GM18511 (cell line): Measurements from ENCODE around the gene FAM234B.
A peak's percentile ranks its signal among the peaks of the same experiment; 100 is the strongest.

Source experiments
- ATAC-seq: cut with Tn5 transposase; IDR thresholded peaks from one replicate; pipeline ENCODE4 v1.9.1; 2021; ENCODE audit warnings: mild to moderate bottlenecking, moderate library complexity; ENCODE audit not compliant: unreplicated experiment

The FAM234B gene, protein sequence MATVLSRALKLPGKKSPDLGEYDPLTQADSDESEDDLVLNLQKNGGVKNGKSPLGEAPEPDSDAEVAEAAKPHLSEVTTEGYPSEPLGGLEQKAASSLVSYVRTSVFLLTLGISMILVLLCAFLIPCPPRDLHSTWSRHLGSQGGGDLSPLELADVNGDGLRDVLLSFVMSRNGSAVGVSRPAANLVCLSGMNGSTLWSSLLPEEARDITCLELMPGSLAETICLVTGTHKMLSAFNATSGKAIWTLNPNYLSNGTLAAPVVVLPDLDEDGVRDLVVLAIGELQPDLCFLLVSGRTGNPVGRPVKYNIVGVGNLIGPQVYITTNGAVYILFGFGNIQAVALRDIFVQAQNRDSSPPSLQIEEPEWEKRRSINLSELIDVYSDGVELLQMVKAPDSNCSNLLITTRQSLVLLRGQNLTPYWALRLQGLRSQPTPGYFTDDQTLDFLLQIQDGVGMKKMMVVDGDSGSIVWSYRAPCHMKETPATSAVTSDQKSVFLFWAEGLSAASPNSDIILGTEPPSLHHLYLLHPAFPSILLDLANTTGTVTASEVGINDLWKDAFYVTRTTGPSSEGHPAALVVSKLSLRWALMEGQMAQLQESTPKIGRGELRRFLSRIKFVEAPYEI

GRCh38 chr12:13044002-13044905, at the start of gene FAM234B:
FAM234B (plus strand) TSS chr12:13044381; CDS start chr12:13044404, 23 bp downstream.
- ATAC-seq, result peak; percentile 93

- no peak for ATAC-seq
These were observed 49.1 kb upstream of the FAM234B start for GRCh38 chr12:12995088-12995487.

GRCh38 chr12:12996209-12996608, 48.0 kb upstream of the FAM234B start:
- no peak for ATAC-seq

GRCh38 chr12:12997156-12997555, 47.0 kb upstream of the FAM234B start:
- ATAC-seq, result no peak

- no peak for ATAC-seq
These were observed 46.4 kb upstream of the FAM234B start for GRCh38 chr12:12997734-12998133.

DNA sequence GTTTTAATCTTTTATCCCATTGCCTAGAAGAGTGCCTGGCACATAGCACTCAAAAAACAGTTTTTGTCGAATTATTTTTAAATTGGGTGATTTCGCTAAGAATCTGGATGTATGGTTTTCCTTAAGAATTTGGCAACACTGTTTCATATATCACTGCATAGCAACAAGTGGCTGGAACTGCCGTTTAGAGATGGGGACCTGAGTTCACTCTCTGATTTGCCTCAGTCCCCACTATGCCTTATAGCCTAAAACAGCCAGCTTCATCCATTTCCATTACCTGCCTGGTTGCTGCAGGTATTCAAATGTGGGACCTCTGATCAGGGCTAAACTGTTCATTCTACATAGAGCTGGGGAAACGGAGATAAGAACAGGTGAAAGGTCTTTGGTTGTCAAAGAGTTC, 45.9 kb upstream of the FAM234B start:
- no peak for ATAC-seq

DNA sequence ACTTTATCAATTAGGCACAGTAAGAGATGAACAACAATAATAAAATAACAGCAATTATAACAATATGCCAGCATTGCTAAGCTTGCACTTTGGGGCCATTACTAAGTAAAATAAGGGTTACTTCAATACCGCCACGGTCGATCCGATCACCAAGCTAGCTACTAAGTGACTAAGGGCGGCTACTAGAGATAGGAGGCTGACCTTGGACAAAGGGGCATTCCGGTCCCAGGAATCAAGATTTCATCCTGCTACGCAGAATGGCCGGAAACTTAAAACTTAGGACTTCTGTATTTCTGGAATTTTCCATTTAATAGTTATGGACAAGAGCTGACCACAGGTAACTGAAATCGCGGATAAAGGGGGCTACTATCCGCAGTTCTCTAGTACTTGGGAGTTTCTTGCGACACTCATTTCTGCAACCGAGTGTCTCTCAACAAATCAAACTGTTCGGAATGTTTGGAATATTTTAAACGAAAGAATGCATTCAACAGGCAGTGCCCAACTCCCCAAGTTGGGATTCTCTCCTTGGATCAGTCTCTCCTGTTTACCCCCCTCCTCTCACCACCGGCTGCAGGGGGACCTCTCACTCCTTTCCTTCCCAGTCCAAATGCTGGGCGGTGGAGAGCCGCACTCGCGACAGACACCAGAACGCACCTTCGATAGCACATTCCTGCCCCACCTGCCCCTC, 44.8 kb upstream of the FAM234B start:
- no peak for ATAC-seq

- peak; percentile 89 for ATAC-seq
These were observed 44.1 kb upstream of the FAM234B start, which contains the start of gene HEBP1 for GRCh38 chr12:12999959-13000615. HEBP1 (minus strand) TSS chr12:13000265; CDS start chr12:13000114, 151 bp downstream.

DNA sequence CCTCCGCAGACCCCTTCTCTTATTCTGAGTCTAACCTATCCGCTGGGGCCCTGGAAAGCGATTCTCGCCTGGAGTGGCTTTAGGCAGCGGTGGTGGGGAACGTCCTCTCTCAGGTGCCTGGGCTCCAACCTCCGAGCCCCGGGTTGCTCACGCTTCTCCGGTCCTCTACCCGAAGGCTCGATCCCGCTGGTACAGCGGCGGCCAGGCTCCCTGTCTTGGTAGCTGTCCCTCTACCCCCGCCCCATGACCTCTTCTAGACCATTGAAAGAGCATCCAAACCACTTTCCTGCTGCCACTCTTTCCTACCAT, 43.6 kb upstream of the FAM234B start:
- peak; percentile 39 for ATAC-seq

DNA sequence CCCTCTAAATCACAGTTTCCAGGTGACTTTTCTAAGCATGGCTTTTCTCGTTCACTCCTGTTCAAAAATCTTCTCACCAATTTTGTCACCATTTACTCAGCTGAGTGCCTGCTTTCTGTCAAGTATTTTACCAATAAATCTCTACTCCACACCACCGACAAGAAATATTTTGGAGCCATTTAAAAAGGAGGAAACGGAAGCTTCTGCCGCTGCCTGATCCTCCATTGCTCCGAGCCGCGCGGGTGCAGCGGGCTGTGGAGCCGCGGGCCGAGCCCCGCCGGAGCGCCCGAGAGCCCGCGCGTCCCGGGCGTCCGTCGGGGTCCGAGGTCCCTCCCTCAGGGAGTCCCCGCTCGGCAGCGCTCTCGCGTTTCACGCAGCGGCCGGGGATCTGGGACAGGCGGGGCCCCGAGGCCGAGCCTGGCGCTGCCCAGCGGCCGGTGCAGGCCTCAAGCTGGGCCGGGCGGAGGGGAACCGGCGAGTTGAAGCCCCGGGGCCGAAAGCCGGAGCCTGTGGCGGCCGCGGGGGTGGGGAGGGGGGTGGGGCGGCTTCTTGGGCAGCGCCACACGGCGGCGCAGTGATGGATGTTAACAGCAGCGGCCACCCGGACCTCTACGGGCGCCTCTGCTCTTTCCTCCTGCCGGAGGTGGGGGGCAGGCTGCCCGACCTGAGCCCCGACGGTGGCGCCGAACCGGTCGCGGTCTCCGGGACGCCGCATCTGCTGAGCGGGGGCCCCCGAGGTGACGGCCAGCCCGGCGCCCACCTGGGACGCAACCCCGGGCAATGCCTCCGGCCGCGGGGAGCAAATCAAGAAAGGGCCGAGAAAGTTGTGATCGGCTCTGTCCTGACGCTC, 43.0 kb upstream of the FAM234B start:
- ATAC-seq, result peak; percentile 28

DNA sequence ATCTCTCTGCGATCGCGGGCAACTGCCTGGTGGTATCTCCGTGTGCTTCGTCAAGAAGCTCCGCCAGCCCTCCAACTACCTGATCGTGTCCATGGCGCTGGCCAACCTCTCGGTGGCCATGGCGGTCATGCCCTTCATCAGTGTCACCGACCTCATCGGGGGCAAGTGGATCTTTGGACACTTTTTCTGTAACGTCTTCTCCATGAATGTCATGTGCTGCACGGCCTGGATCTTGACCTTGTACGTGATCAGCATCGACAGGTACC, 42.5 kb upstream of the FAM234B start:
- no peak for ATAC-seq

- no peak for ATAC-seq
These were observed 41.7 kb upstream of the FAM234B start for GRCh38 chr12:13002301-13003097.

GRCh38 chr12:13004361-13004760, 39.8 kb upstream of the FAM234B start:
- ATAC-seq, result no peak

GRCh38 chr12:13004986-13005385, 39.2 kb upstream of the FAM234B start:
- ATAC-seq, result no peak

- ATAC-seq, result no peak
These were observed 38.5 kb upstream of the FAM234B start for GRCh38 chr12:13005649-13006048.

DNA sequence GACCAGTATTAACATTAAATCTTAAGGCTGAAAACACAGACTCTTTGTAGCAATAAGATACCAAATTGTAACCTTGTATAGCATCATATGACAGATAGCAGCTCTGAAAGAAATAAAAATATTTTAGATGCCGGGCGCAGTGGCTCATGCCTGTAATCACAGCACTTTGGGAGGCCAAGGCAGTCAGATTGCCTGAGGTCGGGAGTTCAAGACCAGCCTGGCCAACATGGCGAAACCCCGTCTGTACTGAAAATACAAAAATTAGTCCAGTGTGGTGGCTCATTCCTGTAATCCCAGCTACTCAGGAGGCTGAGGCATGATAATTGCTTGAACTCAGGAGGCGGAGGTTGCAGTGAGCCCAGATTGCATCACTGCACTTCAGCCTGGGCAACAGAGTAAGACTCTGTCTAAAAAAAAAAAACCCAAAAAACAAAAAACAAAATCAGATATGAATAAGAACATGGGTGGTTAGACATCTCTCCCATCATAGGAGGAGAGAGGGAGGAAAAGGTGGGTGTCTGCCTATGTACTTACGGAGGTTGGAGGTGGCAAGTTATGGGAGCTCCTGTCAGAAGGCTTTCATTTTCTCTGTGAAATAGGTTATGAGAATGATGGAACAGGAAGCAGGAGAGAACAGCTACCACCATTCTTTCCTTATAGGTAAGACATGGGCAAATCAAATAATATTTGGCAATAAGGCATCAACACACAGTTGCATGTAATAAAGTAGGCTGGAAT, 36.5 kb upstream of the FAM234B start:
- ATAC-seq, result no peak

- no peak for ATAC-seq
These were observed 35.3 kb upstream of the FAM234B start for GRCh38 chr12:13008741-13009380.

DNA sequence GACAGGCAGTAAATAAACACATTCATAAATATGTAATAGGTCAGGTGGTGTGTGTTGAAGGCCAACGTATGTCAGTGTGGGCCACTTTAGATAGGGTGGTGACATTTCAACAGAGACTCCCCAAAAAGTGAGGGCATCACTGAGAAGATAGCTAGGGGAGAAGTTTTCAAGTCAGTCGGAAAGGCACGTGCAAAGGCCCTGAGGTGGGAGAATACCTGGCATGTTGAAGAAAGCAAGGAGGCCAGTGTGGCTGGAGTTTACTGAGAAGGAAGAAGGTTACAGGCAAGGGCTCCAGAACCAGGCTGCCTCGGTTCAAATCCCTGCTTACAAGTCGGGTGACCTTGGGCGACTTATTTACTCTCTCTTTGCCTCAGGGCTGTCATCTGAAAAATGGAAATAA, 33.1 kb upstream of the FAM234B start:
- no peak for ATAC-seq
